HCT116 (cell line): Measurements from ENCODE around the gene INSRR. TPM values are rescaled to one million over a fixed set of nuclear protein-coding genes. Genes with fewer than 3 reads are reported as not detected.

Source experiments
- ATAC-seq: fragments of 200-7000 bp; cut with Tn5 transposase; 2 replicates; pipeline ENCODE4 v1.9.1; 2020; ENCODE audit warnings: mild to moderate bottlenecking, moderate library complexity
- BruUV-seq: library from RNA; stranded (reverse); fragments of 400-500 nt; replicated peaks from 2 replicates; lab custom pipeline; 2021; lab: Mats Ljungman, UMichigan
- CTCF ChIA-PET: fragments of 300-600 bp; sonication (Branson Sonifier 250); formaldehyde crosslinking; loops from one replicate; lab custom pipeline; 2021; ENCODE audit warnings: antibody characterized with exemption; lab: Charles Lee
- POLR2A ChIA-PET: fragments of 300-600, 350-600 bp; sonication (Branson Sonifier 250); formaldehyde crosslinking; loops from one replicate; lab custom pipeline; 2021; ENCODE audit warnings: antibody characterized with exemption; lab: Charles Lee
- RAD21 ChIA-PET, 2 experiments: fragments of 300-600 bp; sonication (Branson Sonifier 250); formaldehyde crosslinking; loops; one replicate each; lab custom pipeline; 2023; ENCODE audit warnings: low total read pairs in 2 of 2; ENCODE audit not compliant: uncharacterized antibody in 2 of 2, unreplicated experiment in 2 of 2, low non-redundant PET in 1 of 2; lab: Charles Lee
- DNase-seq: peaks from one replicate; pipeline ENCODE4 v3.0.0-alpha.2; 2010; ENCODE audit warnings: low read depth, low spot score
- H2AFZ ChIP-seq: fragments of 200-600 bp; shearing (Covaris generic), sonication (generic); 2 replicates; pipeline ENCODE4 v1.6.1; 2017; ENCODE audit warnings: low read depth, mixed run types, mixed read lengths, antibody characterized with exemption, low read length; ENCODE audit not compliant: poor library complexity, severe bottlenecking
- H3K27ac ChIP-seq: 2 replicates; pipeline ENCODE4 v1.5.1; 2012; ENCODE audit warnings: low read depth, low read length
- H3K27me3 ChIP-seq: fragments of 200-600 bp; sonication (generic); 2 replicates; pipeline ENCODE4 v1.6.1; 2016; ENCODE audit warnings: mixed run types, low read length, mixed read lengths; ENCODE audit not compliant: insufficient read depth
- H3K36me3 ChIP-seq, 2 experiments: fragments of 200-500 bp in 1 of 2; fragments of 200-600 bp in 1 of 2; sonication (Bioruptor generic) in 1 of 2; sonication (generic) in 1 of 2; 2 replicates each; pipeline versions ENCODE4 v1.5.1 to v1.6.1; 2014 to 2016; ENCODE audit warnings: low read length in 2 of 2, inconsistent platforms in 1 of 2, mixed read lengths in 1 of 2, mixed run types in 1 of 2; ENCODE audit not compliant: insufficient read depth in 2 of 2, control insufficient read depth in 1 of 2
- H3K4me1 ChIP-seq, 2 experiments: fragments of 200-600 bp in 1 of 2; sonication (generic) in 1 of 2; 2 replicates each; pipeline versions ENCODE4 v1.5.1 to v1.6.1; 2012 to 2017; ENCODE audit warnings: low read length in 2 of 2, inconsistent platforms in 1 of 2, mild to moderate bottlenecking in 1 of 2, mixed read lengths in 1 of 2, mixed run types in 1 of 2, moderate library complexity in 1 of 2; ENCODE audit not compliant: insufficient read depth in 2 of 2, control insufficient read depth in 1 of 2
- H3K4me2 ChIP-seq: fragments of 200-600 bp; sonication (generic); 2 replicates; pipeline ENCODE4 v1.6.1; 2017; ENCODE audit warnings: mixed run types, low read length, mixed read lengths
- H3K4me3 ChIP-seq, 2 experiments: fragments of 200-600 bp in 1 of 2; sonication (generic) in 1 of 2; replicated peaks in 1 of 2; 2 replicates each; pipeline ENCODE4 v1.5.1; 2011 to 2016; ENCODE audit warnings: low read length in 2 of 2, control low read depth in 1 of 2, low read depth in 1 of 2, mild to moderate bottlenecking in 1 of 2, mixed read lengths in 1 of 2, mixed run types in 1 of 2
- H3K79me2 ChIP-seq: fragments of 200-600 bp; sonication (generic); 2 replicates; pipeline ENCODE4 v1.6.1; 2017; ENCODE audit warnings: mild to moderate bottlenecking, mixed run types, low read length, moderate library complexity, mixed read lengths; ENCODE audit not compliant: insufficient read depth
- H3K9ac ChIP-seq: fragments of 200-600 bp; sonication (generic); 2 replicates; pipeline ENCODE4 v1.6.1; 2016; ENCODE audit warnings: low read length, mixed read lengths
- H3K9me2 ChIP-seq: fragments of 200-600 bp; sonication (generic), shearing (Covaris generic); 2 replicates; pipeline ENCODE4 v1.6.1; 2017; ENCODE audit warnings: mixed run types, mild to moderate bottlenecking, moderate library complexity; ENCODE audit not compliant: insufficient read depth
- H3K9me3 ChIP-seq, 2 experiments: fragments of 200-500 bp in 1 of 2; fragments of 200-600 bp in 1 of 2; sonication (Bioruptor generic) in 1 of 2; sonication (generic) in 1 of 2; 2 replicates each; pipeline ENCODE4 v1.6.1; 2014 to 2017; ENCODE audit warnings: low read length in 2 of 2, mixed read lengths in 2 of 2, inconsistent platforms in 1 of 2, low read depth in 1 of 2, mild to moderate bottlenecking in 1 of 2, mixed run types in 1 of 2, moderate library complexity in 1 of 2; ENCODE audit not compliant: control insufficient read depth in 1 of 2, insufficient read depth in 1 of 2
- H4K20me1 ChIP-seq: fragments of 200-600 bp; sonication (generic), shearing (Covaris generic); 2 replicates; pipeline ENCODE4 v1.6.1; 2017; ENCODE audit warnings: mixed run types, mild to moderate bottlenecking, moderate library complexity; ENCODE audit not compliant: insufficient read depth
- ELF1 ChIP-seq: IDR thresholded peaks from 2 replicates; pipeline ENCODE4 v1.6.1; 2012; ENCODE audit warnings: low read depth, borderline replicate concordance
- EZH2phosphoT487 ChIP-seq: fragments of 200-600 bp; IDR thresholded peaks from 2 replicates; pipeline ENCODE4 v1.6.1; 2018; ENCODE audit warnings: antibody characterized with exemption, borderline replicate concordance
- JUND ChIP-seq: IDR thresholded peaks from 2 replicates; pipeline ENCODE4 v1.6.1; 2012
- TCF7L2 ChIP-seq: IDR thresholded peaks from 2 replicates; pipeline ENCODE4 v1.7.0; 2011; ENCODE audit warnings: borderline replicate concordance, inconsistent platforms; ENCODE audit not compliant: insufficient read depth, insufficient read length; ENCODE audit errors: extremely low read depth
- intact Hi-C: fragments of 100-400 bp; cut with micrococcal nuclease; formaldehyde crosslinking; loops from 2 replicates; pipeline ENCODE4 v1.10.0; 2022
- total RNA-seq: library from RNA; stranded (reverse); gene quantifications from one replicate; pipeline ENCODE4 v1.2.1, GENCODE V29; 2021; ENCODE audit not compliant: unreplicated experiment
- TF ChIP-seq, protein P1 (sequence below): IDR thresholded peaks from 2 replicates; pipeline ENCODE4 v1.6.1; 2012; ENCODE audit warnings: low read depth

The INSRR gene
- total RNA-seq, 1 experiment from 2014 or later, result not detected

DNA sequence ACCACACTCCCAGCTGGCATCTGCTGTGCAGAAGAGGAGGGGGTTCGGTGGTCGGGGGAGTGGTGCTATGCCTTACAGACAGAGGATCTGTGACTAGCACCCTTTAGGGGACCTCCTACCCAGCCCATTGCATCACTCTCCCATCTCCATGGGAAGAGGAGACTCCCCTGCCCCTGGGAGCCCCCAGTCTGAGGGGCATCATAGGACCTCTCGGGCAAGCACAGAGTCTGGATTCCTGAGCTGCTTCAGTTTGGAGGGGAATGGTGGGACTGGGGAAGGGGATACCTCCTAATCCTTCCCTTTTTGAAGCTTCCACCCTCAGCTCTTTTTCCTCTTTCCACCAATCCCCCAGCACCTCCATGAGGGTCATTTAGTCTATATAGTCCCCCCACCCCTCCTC is 1.4 kb downstream of the INSRR start:
- no TSS peak for BruUV-seq
- no peak for DNase-seq
- CTCF ChIA-PET, result interaction anchor here (0.7 to 6.5 kb wide), 4 partner anchors 19 to 168 kb away, joined by 5 to 136 read pairs (median 74); partner anchors contain the start of genes ISG20L2 and METTL25B
- no peaks in the 10 kb centered on the region for H3K79me2 ChIP-seq
- H3K9ac ChIP-seq, result no peak overlapping the region
- intact Hi-C loops, result no loop called here
- peaks cover 4 to 17% of the 10 kb centered on the region in 2 experiments; a peak in 3 of 4 replicates for H3K4me1 ChIP-seq
- no peak overlapping the region for H3K4me3 ChIP-seq
- H4K20me1 ChIP-seq, result no peaks in the 10 kb centered on the region
- RAD21 ChIA-PET, result no interaction called here
- no peak overlapping the region for H2AFZ ChIP-seq
- no peak for ATAC-seq
- H3K27ac ChIP-seq, result no peak overlapping the region
- POLR2A ChIA-PET, result no interaction called here
- no peak overlapping the region for H3K4me2 ChIP-seq
- no peak for TF ChIP-seq EZH2phosphoT487
- no peak for TF ChIP-seq JUND
- TF ChIP-seq, all 23 proteins: peak for 0
- H3K9me3 ChIP-seq, result no peaks in the 10 kb centered on the region
- no peaks in the 10 kb centered on the region for H3K27me3 ChIP-seq
- no peaks in the 10 kb centered on the region for H3K9me2 ChIP-seq
- no peaks in the 10 kb centered on the region for H3K36me3 ChIP-seq

DNA sequence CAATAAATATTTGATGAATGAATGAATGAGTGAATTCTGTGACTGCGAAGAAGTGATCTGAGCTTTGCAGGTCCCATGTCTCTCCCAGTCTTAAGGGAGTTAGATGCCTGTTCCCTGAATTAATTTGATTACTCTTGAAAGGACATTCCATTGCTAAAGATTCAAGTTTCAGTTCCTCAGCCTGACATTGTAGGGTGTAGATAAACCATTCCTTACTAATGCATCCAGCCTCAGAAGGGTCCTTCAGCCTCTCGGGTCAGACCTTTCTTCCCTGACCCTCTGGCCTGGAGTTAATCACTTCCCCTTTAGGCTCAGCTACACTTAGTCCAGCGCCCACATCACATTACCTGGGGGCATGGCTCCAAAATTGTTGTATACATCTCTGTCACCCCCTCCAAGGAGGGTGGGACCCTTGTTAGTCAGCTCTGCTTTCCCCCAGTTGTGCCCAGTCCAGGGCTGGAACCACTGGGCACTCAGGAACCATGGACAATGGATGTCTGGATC is 2.6 kb downstream of the INSRR start:
- ATAC-seq, result no peak
- H3K79me2 ChIP-seq, result no peaks in the 10 kb centered on the region
- H3K4me3 ChIP-seq, result no peak overlapping the region
- H3K9me2 ChIP-seq, result no peaks in the 10 kb centered on the region
- CTCF ChIA-PET, result interaction anchor here (1.0 to 1.5 kb wide), 3 partner anchors 17 to 167 kb away, joined by 3 to 6 read pairs (median 3); no protein-coding TSS in a partner anchor
- H3K27ac ChIP-seq, result no peak overlapping the region
- intact Hi-C loops, result no loop called here
- H3K27me3 ChIP-seq, result no peaks in the 10 kb centered on the region
- peaks cover 4 to 17% of the 10 kb centered on the region in 2 experiments; a peak in 3 of 4 replicates for H3K4me1 ChIP-seq
- no peak overlapping the region for H3K4me2 ChIP-seq
- H3K36me3 ChIP-seq, result no peaks in the 10 kb centered on the region
- DNase-seq, result no peak
- TF ChIP-seq TCF7L2, result no peak
- TF ChIP-seq EZH2phosphoT487, result no peak
- no peak for TF ChIP-seq ELF1
- TF ChIP-seq, protein P1, sequence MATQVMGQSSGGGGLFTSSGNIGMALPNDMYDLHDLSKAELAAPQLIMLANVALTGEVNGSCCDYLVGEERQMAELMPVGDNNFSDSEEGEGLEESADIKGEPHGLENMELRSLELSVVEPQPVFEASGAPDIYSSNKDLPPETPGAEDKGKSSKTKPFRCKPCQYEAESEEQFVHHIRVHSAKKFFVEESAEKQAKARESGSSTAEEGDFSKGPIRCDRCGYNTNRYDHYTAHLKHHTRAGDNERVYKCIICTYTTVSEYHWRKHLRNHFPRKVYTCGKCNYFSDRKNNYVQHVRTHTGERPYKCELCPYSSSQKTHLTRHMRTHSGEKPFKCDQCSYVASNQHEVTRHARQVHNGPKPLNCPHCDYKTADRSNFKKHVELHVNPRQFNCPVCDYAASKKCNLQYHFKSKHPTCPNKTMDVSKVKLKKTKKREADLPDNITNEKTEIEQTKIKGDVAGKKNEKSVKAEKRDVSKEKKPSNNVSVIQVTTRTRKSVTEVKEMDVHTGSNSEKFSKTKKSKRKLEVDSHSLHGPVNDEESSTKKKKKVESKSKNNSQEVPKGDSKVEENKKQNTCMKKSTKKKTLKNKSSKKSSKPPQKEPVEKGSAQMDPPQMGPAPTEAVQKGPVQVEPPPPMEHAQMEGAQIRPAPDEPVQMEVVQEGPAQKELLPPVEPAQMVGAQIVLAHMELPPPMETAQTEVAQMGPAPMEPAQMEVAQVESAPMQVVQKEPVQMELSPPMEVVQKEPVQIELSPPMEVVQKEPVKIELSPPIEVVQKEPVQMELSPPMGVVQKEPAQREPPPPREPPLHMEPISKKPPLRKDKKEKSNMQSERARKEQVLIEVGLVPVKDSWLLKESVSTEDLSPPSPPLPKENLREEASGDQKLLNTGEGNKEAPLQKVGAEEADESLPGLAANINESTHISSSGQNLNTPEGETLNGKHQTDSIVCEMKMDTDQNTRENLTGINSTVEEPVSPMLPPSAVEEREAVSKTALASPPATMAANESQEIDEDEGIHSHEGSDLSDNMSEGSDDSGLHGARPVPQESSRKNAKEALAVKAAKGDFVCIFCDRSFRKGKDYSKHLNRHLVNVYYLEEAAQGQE, result no peak
- TF ChIP-seq, all 23 proteins: peak for 0
- Histone ChIP-seq H3K9me3 (no peaks in the 10 kb centered on the region), H4K20me1 (no peaks in the 10 kb centered on the region), H3K9ac (no peak overlapping the region), H2AFZ (no peak overlapping the region)
- ChIA-PET RAD21 (no interaction called here), POLR2A (no interaction called here)
- BruUV-seq, result no TSS peak
